AML-193 (cell line): ENCODE results near the gene NELFA.

Experiments used
- DNase-seq, 2 experiments: peaks; one replicate each; lab custom pipeline; 2025; lab: John Stamatoyannopoulos, UW

NELFA gene

DNA sequence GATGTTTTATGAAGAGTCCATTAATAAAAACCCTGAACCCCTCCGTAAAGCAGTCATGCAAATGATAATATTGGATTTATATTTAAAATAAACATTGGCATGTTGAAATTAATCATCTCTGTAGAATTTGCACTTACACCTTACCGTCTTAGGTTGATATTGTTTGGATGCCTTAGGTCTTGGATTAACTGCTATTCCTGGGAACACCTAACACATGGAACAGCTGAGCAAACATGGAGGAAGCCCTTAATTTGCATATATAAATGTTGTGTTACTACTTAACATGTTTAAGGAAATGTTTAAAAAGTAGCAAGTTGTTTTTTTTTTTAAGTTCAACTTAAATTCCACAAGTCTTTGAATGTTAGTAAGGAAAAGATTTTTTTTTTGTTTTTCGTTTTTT is 75.1 kb downstream of the NELFA start:
- DNase-seq, result no peak

DNA sequence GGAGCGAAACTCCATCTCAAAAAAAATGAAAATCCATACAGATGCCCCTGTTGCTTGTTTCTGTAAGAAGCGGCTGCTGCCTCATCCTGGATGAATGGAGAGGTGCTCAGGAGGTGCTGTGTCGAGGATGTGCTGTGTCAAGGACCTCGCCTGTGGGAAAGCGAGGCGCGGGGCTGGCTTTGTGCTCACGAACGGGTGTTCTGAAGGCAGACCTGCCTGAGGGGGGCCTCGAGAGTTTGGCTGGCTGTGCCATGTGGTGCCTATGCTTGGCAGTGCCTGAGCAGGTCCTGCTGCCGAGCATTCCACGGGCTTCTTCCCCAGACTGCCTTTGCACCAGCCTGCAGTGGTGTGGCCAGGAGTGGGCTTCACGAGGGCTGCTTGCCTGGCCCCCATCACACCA is 76.0 kb downstream of the NELFA start:
- DNase-seq, result no peak
